Activated CD4-positive, alpha-beta T cell treated with anti-CD3 and anti-CD28 coated beads, Interleukin-2, amount 10 ng/mL, durations not matched to agents 7 days and 5 days (primary cell): Measurements from ENCODE around the gene IGSF9. TPM values are rescaled to one million over a fixed set of nuclear protein-coding genes. Genes with fewer than 3 reads are reported as not detected.
A peak's percentile ranks its signal among the peaks of the same experiment; 100 is the strongest.
"Not testable (repeated sequence)": the region's sequence is repeated elsewhere in the genome, so short reads cannot be mapped to it uniquely, and the experiment has no call there.

ENCODE experiments used
- CTCF ChIA-PET: fragments of 350-600 bp; sonication (Branson Sonifier 250); formaldehyde crosslinking; loops from one replicate; lab custom pipeline; 2021; ENCODE audit warnings: antibody characterized with exemption; lab: Charles Lee
- POLR2A ChIA-PET: fragments of 350-600 bp; sonication (Branson Sonifier 250); formaldehyde crosslinking; loops from one replicate; lab custom pipeline; 2021; ENCODE audit warnings: antibody characterized with exemption; lab: Charles Lee
- DNase-seq: peaks from one replicate; pipeline ENCODE4 v3.0.0-alpha.2; 2020
- H3K27ac Mint-ChIP-seq: one replicate; pipeline ENCODE4 v1.8.0; 2021; ENCODE audit warnings: mild to moderate bottlenecking, moderate library complexity, mixed read lengths
- H3K27me3 Mint-ChIP-seq: one replicate; pipeline ENCODE4 v1.8.0; 2021; ENCODE audit warnings: mixed read lengths
- H3K36me3 Mint-ChIP-seq: one replicate; pipeline ENCODE4 v1.8.0; 2021; ENCODE audit warnings: low read depth, mixed read lengths
- H3K4me1 Mint-ChIP-seq: one replicate; pipeline ENCODE4 v1.8.0; 2021; ENCODE audit warnings: mixed read lengths
- H3K4me3 Mint-ChIP-seq: one replicate; pipeline ENCODE4 v1.8.0; 2021; ENCODE audit warnings: mild to moderate bottlenecking, moderate library complexity, mixed read lengths
- H3K9me3 Mint-ChIP-seq: one replicate; pipeline ENCODE4 v1.8.0; 2021; ENCODE audit warnings: mixed read lengths
- total RNA-seq, 2 experiments: library from RNA; stranded (reverse); gene quantifications; one replicate each; pipeline ENCODE4 v1.2.3, GENCODE V29; 2021

Gene IGSF9
- total RNA-seq, 2 experiments from 2014 or later: not detected

- CTCF ChIA-PET: interaction anchor here (0.6 to 1.3 kb wide), 6 partner anchors 11 to 1397 kb away, joined by 3 to 5 read pairs (median 4); no protein-coding TSS in a partner anchor
- H3K27me3 Mint-ChIP-seq, H3K9me3 Mint-ChIP-seq, H3K36me3 Mint-ChIP-seq, H3K27ac Mint-ChIP-seq, POLR2A ChIA-PET, DNase-seq, H3K4me3 Mint-ChIP-seq: not testable (repeated sequence)
- H3K4me1 Mint-ChIP-seq: peaks cover 15% of the 10 kb centered on the region
Measured at GRCh38 chr1:159904036-159904435, 41.4 kb downstream of the IGSF9 start.

GRCh38 chr1:159902541-159902940, 42.9 kb downstream of the IGSF9 start:
- CTCF ChIA-PET: interaction anchor here (1.0 to 1.9 kb wide), 2 partner anchors 9 to 105 kb away, joined by 3 to 6 read pairs; no protein-coding TSS in a partner anchor
- Mint-ChIP-seq H3K4me1 (peaks cover 7% of the 10 kb centered on the region), H3K4me3 (no peak overlapping the region), H3K36me3 (no peaks in the 10 kb centered on the region), H3K9me3 (peaks cover 3% of the 10 kb centered on the region), H3K27me3 (peaks cover 3% of the 10 kb centered on the region), H3K27ac (no peak overlapping the region)
- POLR2A ChIA-PET: no interaction called here
- no peak for DNase-seq

GRCh38 chr1:159900755-159901360, 44.6 kb downstream of the IGSF9 start:
- Mint-ChIP-seq H3K9me3 (peaks cover 3% of the 10 kb centered on the region), H3K4me1 (no peaks in the 10 kb centered on the region), H3K27me3 (peaks cover 13% of the 10 kb centered on the region), H3K36me3 (no peaks in the 10 kb centered on the region), H3K4me3 (no peak overlapping the region), H3K27ac (no peak overlapping the region)
- ChIA-PET POLR2A (no interaction called here), CTCF (interaction anchor here (1.0 kb wide), 3 partner anchors 9 to 102 kb away, joined by 3 to 4 read pairs (median 3); no protein-coding TSS in a partner anchor)
- DNase-seq: no peak

- peak; percentile 28 for DNase-seq
- ChIA-PET POLR2A (no interaction called here), CTCF (interaction anchor here (1.0 kb wide), 3 partner anchors 8 to 101 kb away, joined by 3 to 4 read pairs (median 3); no protein-coding TSS in a partner anchor)
- Mint-ChIP-seq H3K4me3 (no peak within 1 kb of the TSS), H3K27me3 (peaks cover 13% of the 10 kb centered on the region), H3K36me3 (no peaks in the 10 kb centered on the region), H3K4me1 (no peaks in the 10 kb centered on the region), H3K27ac (no peak within 1 kb of the TSS), H3K9me3 (peaks cover 3% of the 10 kb centered on the region)
Measured at GRCh38 chr1:159900086-159900680, 45.2 kb downstream of the IGSF9 start, which contains the start of gene CFAP45. Gene CFAP45, minus strand, starts transcription at chr1:159900165. Its CDS starts 67 bp downstream, at chr1:159900098.

GRCh38 chr1:159899634-159900033, 45.8 kb downstream of the IGSF9 start:
- DNase-seq, H3K36me3 Mint-ChIP-seq, H3K4me1 Mint-ChIP-seq, H3K4me3 Mint-ChIP-seq, H3K9me3 Mint-ChIP-seq, POLR2A ChIA-PET, H3K27ac Mint-ChIP-seq: not testable (repeated sequence)
- CTCF ChIA-PET: interaction anchor here (0.6 kb wide), 1 partner anchor 47 kb away, joined by 4 read pairs; no protein-coding TSS in a partner anchor
- peaks cover 16% of the 10 kb centered on the region for H3K27me3 Mint-ChIP-seq

- POLR2A ChIA-PET: no interaction called here
- H3K36me3 Mint-ChIP-seq: no peaks in the 10 kb centered on the region
- H3K9me3 Mint-ChIP-seq: no peaks in the 10 kb centered on the region
- H3K27me3 Mint-ChIP-seq: peaks cover 16% of the 10 kb centered on the region
- H3K4me1 Mint-ChIP-seq: no peaks in the 10 kb centered on the region
- DNase-seq: no peak
- CTCF ChIA-PET: no interaction called here
- no peak overlapping the region for H3K4me3 Mint-ChIP-seq
- H3K27ac Mint-ChIP-seq: no peak overlapping the region
Measured at GRCh38 chr1:159898527-159898926, 46.9 kb downstream of the IGSF9 start.

GRCh38 chr1:159897962-159898361, 47.5 kb downstream of the IGSF9 start:
- H3K27ac Mint-ChIP-seq: no peak overlapping the region
- POLR2A ChIA-PET: no interaction called here
- no peaks in the 10 kb centered on the region for H3K4me1 Mint-ChIP-seq

GRCh38 chr1:159896546-159896930, 48.9 kb downstream of the IGSF9 start:
- no peaks in the 10 kb centered on the region for H3K36me3 Mint-ChIP-seq
- no peak for DNase-seq
- POLR2A ChIA-PET: no interaction called here

More at GRCh38 chr1:159897962-159898361, 47.5 kb downstream of the IGSF9 start:
- Mint-ChIP-seq H3K27me3 (peaks cover 20% of the 10 kb centered on the region), H3K4me3 (no peak overlapping the region), H3K36me3 (no peaks in the 10 kb centered on the region), H3K9me3 (no peaks in the 10 kb centered on the region)
- DNase-seq: no peak
- CTCF ChIA-PET: no interaction called here

GRCh38 chr1:159895836-159896545, 49.4 kb downstream of the IGSF9 start:
- no peak overlapping the region for H3K4me3 Mint-ChIP-seq
- H3K4me1 Mint-ChIP-seq: peaks cover 5% of the 10 kb centered on the region
- H3K27me3 Mint-ChIP-seq: peaks cover 20% of the 10 kb centered on the region
- H3K9me3 Mint-ChIP-seq: no peaks in the 10 kb centered on the region
- no peak overlapping the region for H3K27ac Mint-ChIP-seq
- H3K36me3 Mint-ChIP-seq: no peaks in the 10 kb centered on the region
- ChIA-PET POLR2A (no interaction called here), CTCF (interaction anchor here (0.6 to 1.5 kb wide), 6 partner anchors 11 to 115 kb away, joined by 3 to 6 read pairs (median 3); partner anchors contain the start of gene DUSP23)
- DNase-seq: no peak

More at GRCh38 chr1:159896546-159896930, 48.9 kb downstream of the IGSF9 start:
- H3K9me3 Mint-ChIP-seq: no peaks in the 10 kb centered on the region
- H3K27me3 Mint-ChIP-seq: peaks cover 20% of the 10 kb centered on the region
- H3K4me1 Mint-ChIP-seq: peaks cover 3% of the 10 kb centered on the region
- H3K4me3 Mint-ChIP-seq: no peak overlapping the region
- H3K27ac Mint-ChIP-seq: no peak overlapping the region
- CTCF ChIA-PET: interaction anchor here (0.6 to 1.5 kb wide), 4 partner anchors 23 to 116 kb away, joined by 3 to 6 read pairs (median 3); partner anchors contain the start of gene DUSP23

GRCh38 chr1:159895286-159895685, 50.1 kb downstream of the IGSF9 start:
- Mint-ChIP-seq H3K36me3 (no peaks in the 10 kb centered on the region), H3K27ac (no peak overlapping the region), H3K4me3 (no peak overlapping the region), H3K27me3 (peaks cover 19% of the 10 kb centered on the region), H3K9me3 (no peaks in the 10 kb centered on the region), H3K4me1 (peaks cover 6% of the 10 kb centered on the region)
- ChIA-PET CTCF (interaction anchor here (0.6 to 1.5 kb wide), 4 partner anchors 12 to 96 kb away, joined by 3 to 5 read pairs (median 4); no protein-coding TSS in a partner anchor), POLR2A (no interaction called here)
- no peak for DNase-seq

- ChIA-PET CTCF (interaction anchor here (1.0 to 5.1 kb wide), 17 partner anchors 12 to 127 kb away, joined by 3 to 33 read pairs (median 5); partner anchors contain the start of gene DUSP23), POLR2A (no interaction called here)
- Mint-ChIP-seq H3K4me1 (peaks cover 15% of the 10 kb centered on the region), H3K27me3 (peaks cover 18% of the 10 kb centered on the region), H3K9me3 (no peaks in the 10 kb centered on the region), H3K27ac (no peak overlapping the region), H3K36me3 (no peaks in the 10 kb centered on the region), H3K4me3 (no peak overlapping the region)
- DNase-seq: peak; percentile 39
Measured at GRCh38 chr1:159892944-159893343, 52.5 kb downstream of the IGSF9 start.

GRCh38 chr1:159891275-159892157, 53.9 kb downstream of the IGSF9 start:
- Mint-ChIP-seq H3K27ac (no peak overlapping the region), H3K36me3 (no peaks in the 10 kb centered on the region), H3K4me3 (no peak overlapping the region), H3K27me3 (peaks cover 14% of the 10 kb centered on the region), H3K9me3 (no peaks in the 10 kb centered on the region), H3K4me1 (peaks cover 15% of the 10 kb centered on the region)
- ChIA-PET CTCF (interaction anchor here (0.7 to 5.1 kb wide), 18 partner anchors 9 to 129 kb away, joined by 3 to 33 read pairs (median 5); partner anchors contain the start of genes DUSP23 and FCRL6), POLR2A (no interaction called here)
- DNase-seq: peak; percentile 81
